Measurements from ENCODE around the gene OSTM1.

DNA sequence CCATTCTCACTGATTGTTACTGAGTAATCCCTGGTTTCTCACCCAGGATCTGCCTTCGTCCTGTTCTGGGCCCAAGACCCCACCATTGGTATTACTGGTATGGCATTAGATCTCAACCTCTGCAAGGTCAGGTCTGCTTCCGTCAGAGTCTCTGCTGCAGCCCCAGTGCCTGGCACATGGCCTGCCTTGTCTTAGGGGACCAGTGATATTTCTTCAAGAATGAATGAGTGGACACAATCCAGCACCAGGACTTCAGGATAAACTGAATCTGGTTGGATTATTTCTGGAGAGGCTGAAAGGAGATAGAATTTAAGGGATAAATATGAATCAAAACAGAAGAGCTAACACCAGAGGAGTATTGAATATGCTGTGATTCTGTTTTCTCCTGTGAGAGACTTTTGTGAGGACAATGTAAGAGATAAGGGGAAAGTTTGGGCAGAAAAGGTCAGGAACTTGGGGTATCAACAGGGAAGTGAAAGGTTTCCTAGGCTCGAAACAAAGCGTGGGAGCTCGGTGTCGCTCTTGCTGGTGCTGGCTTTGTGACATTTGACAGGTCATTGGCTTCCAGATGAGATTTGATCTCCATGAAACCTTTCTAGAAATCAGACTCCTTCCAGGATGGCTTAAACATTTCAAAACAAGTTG, 53.9 kb downstream of the OSTM1 start:
- no peak for TF ChIP-seq EZH2 (IDR thresholded peaks at IDR 0.05; ENCODE audit: borderline replicate concordance, insufficient read depth, low read length, poor library complexity, severe bottlenecking)
- TF ChIP-seq, protein P1, sequence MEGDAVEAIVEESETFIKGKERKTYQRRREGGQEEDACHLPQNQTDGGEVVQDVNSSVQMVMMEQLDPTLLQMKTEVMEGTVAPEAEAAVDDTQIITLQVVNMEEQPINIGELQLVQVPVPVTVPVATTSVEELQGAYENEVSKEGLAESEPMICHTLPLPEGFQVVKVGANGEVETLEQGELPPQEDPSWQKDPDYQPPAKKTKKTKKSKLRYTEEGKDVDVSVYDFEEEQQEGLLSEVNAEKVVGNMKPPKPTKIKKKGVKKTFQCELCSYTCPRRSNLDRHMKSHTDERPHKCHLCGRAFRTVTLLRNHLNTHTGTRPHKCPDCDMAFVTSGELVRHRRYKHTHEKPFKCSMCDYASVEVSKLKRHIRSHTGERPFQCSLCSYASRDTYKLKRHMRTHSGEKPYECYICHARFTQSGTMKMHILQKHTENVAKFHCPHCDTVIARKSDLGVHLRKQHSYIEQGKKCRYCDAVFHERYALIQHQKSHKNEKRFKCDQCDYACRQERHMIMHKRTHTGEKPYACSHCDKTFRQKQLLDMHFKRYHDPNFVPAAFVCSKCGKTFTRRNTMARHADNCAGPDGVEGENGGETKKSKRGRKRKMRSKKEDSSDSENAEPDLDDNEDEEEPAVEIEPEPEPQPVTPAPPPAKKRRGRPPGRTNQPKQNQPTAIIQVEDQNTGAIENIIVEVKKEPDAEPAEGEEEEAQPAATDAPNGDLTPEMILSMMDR (IDR thresholded peaks at IDR 0.05; ENCODE audit: poor library complexity, severe bottlenecking), result no peak
- TF ChIP-seq, protein P2, sequence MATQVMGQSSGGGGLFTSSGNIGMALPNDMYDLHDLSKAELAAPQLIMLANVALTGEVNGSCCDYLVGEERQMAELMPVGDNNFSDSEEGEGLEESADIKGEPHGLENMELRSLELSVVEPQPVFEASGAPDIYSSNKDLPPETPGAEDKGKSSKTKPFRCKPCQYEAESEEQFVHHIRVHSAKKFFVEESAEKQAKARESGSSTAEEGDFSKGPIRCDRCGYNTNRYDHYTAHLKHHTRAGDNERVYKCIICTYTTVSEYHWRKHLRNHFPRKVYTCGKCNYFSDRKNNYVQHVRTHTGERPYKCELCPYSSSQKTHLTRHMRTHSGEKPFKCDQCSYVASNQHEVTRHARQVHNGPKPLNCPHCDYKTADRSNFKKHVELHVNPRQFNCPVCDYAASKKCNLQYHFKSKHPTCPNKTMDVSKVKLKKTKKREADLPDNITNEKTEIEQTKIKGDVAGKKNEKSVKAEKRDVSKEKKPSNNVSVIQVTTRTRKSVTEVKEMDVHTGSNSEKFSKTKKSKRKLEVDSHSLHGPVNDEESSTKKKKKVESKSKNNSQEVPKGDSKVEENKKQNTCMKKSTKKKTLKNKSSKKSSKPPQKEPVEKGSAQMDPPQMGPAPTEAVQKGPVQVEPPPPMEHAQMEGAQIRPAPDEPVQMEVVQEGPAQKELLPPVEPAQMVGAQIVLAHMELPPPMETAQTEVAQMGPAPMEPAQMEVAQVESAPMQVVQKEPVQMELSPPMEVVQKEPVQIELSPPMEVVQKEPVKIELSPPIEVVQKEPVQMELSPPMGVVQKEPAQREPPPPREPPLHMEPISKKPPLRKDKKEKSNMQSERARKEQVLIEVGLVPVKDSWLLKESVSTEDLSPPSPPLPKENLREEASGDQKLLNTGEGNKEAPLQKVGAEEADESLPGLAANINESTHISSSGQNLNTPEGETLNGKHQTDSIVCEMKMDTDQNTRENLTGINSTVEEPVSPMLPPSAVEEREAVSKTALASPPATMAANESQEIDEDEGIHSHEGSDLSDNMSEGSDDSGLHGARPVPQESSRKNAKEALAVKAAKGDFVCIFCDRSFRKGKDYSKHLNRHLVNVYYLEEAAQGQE (IDR thresholded peaks at IDR 0.05; ENCODE audit: borderline replicate concordance), result no peak

Measured in neural cell (in vitro differentiated cells).